Activated naive CD8-positive, alpha-beta T cell treated with anti-CD3 and anti-CD28 coated beads, Interleukin-2, amount 50 U/mL, for 16 hours (primary cell): ENCODE results near the gene FAM47A.

ENCODE experiments used
- DNase-seq: peaks from one replicate; pipeline ENCODE4 v3.0.0-alpha.2; 2020; ENCODE audit warnings: low read depth, low spot score

FAM47A gene

GRCh38 chrX:34132028-34132427 lies at the start of gene FAM47A:
TSS of gene FAM47A (minus strand) at chrX:34132314. CDS start at chrX:34132278, 36 bp downstream.
- no peak for DNase-seq

- DNase-seq, result no peak
Measured at GRCh38 chrX:34147345-34147744, 15.2 kb upstream of the FAM47A start.

- DNase-seq, result no peak
Measured at GRCh38 chrX:34146906-34147305, 14.8 kb upstream of the FAM47A start.

- DNase-seq, result no peak
Measured at GRCh38 chrX:34144246-34144645, 12.1 kb upstream of the FAM47A start.

- DNase-seq, result no peak
Measured at GRCh38 chrX:34140816-34141215, 8.7 kb upstream of the FAM47A start.

- DNase-seq, result no peak
Measured at GRCh38 chrX:34130980-34131744, 952 bp downstream of the FAM47A start.

GRCh38 chrX:34130501-34130900 lies 1.6 kb downstream of the FAM47A start:
- DNase-seq, result no peak

GRCh38 chrX:34126011-34126410 lies 6.1 kb downstream of the FAM47A start:
- no peak for DNase-seq

GRCh38 chrX:34119122-34119521 lies 13.0 kb downstream of the FAM47A start:
- DNase-seq, result no peak

GRCh38 chrX:34112459-34112858 lies 19.7 kb downstream of the FAM47A start:
- no peak for DNase-seq
